C4-2B (cell line): Measurements from ENCODE around the gene GALNT7.

Source experiments
- H3K27ac ChIP-seq: fragments of 450-650 bp; 2 replicates; pipeline ENCODE4 v1.5.1; 2017
- ZFX ChIP-seq: fragments of 450-650 bp; IDR thresholded peaks from 2 replicates; pipeline ENCODE4 v1.6.1; 2017
- TF ChIP-seq, protein P1 (sequence below): fragments of 450-650 bp; conservative IDR thresholded peaks from 2 replicates; pipeline ENCODE4 v1.5.1; 2017; ENCODE audit warnings: mild to moderate bottlenecking

The GALNT7 gene

DNA sequence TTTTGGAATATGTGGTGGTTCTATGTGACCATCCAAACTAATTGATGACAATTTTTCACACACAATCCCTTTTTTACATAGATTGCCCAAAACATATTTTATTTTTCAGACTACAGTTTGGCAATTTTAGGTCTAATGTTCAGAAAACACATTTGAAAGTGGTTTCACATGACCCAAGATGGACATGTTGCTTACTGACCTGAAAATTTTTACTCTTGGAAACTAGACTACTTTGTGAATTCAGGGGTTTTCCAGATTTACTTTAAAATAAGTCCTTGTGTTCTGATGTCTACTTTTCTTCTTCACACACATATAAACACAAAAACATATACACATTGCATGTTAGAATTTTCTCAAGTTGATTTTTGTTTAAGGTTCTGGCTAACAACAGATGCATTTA, 86.0 kb downstream of the GALNT7 start:
- no peak for TF ChIP-seq ZFX
- TF ChIP-seq, protein P1, sequence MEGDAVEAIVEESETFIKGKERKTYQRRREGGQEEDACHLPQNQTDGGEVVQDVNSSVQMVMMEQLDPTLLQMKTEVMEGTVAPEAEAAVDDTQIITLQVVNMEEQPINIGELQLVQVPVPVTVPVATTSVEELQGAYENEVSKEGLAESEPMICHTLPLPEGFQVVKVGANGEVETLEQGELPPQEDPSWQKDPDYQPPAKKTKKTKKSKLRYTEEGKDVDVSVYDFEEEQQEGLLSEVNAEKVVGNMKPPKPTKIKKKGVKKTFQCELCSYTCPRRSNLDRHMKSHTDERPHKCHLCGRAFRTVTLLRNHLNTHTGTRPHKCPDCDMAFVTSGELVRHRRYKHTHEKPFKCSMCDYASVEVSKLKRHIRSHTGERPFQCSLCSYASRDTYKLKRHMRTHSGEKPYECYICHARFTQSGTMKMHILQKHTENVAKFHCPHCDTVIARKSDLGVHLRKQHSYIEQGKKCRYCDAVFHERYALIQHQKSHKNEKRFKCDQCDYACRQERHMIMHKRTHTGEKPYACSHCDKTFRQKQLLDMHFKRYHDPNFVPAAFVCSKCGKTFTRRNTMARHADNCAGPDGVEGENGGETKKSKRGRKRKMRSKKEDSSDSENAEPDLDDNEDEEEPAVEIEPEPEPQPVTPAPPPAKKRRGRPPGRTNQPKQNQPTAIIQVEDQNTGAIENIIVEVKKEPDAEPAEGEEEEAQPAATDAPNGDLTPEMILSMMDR: no peak
- H3K27ac ChIP-seq: no peak overlapping the region

DNA sequence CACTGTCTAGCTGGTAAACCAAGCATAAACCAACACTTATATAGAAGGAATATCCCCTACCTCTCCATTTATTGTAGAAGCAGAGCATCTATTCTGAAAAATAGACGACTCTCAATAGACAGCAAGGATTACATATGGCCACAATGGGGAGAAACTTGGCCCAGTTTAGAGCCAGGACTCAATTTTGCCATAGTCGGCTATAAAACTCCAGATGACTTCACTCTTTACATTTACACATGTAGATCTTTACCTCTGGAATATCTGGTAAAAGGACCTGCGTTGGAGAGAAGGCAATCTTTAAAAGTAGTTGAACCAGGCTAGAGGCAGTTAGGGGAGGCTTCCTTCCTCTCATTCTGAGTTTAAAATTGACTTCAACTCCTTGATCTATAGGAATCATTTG, 88.2 kb downstream of the GALNT7 start:
- H3K27ac ChIP-seq: no peak overlapping the region

DNA sequence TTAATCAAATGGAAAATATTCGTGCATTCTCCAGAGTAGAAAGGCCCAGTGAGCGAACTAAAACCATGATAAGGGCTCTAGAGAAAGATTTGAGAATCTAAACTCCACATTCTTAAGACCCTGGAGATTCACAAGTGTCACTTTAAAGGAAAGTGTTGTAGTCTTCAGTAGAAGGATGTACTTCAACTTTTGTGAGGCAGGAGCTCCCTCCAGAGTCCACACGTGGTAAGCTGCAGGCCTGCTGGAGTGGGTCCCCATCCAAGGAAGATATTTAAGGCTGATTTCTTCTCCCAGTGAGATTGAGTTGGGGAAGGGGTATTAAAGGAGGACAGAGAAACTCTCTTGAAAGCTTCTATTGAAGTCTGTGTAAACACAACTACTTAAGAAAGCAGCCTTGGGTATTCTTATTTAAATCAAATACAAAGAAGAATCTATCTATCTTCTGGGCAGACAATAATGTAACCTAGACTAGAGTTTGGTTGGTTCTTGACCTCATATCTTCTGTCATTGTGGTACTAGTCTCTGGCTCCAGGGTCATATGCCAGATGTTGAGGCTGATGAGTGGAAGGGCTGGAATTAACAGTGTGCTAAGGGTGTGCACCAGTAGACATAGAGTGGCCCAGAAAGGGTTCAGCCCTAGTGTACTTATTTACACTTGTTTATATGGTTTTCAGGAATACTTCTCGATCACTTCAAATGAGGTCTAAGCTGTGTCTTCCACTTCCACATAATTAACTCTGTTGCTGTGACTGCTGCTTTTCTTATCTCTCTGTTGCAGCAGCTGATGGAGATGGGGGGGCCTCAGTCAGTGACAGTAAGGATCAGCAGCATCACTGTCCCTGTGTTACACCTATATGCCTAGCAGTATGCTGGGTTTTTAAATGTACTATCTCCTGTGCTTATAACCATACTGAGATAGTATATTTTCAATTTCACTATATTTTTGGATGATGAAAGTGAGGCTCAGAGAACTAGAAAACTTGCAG, 89.4 kb downstream of the GALNT7 start:
- H3K27ac ChIP-seq: no peak overlapping the region
- no peak for TF ChIP-seq ZFX
- TF ChIP-seq, protein P1: peak; percentile 78

More for the DNA sequence above, 88.2 kb downstream of the GALNT7 start:
- TF ChIP-seq, protein P1: no peak
- TF ChIP-seq ZFX: no peak

DNA sequence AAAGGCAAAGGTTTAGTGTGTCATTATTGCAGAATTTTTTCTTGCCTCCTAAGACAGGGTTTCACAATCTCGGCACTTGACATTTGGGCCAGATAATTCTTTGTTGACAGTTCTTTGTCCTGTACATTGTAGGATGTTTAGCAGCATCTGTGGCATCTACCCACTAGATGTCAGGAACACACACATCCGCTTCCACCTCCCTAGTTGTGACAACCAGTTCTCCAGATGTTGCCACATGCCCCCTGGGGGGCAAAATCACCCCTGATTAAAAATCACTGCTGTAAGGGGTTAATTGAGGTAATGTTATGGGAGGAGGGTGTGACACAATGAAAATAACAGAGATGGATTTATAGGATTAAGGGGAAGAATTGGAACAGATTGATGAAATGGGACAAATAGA, 90.3 kb downstream of the GALNT7 start:
- no peak overlapping the region for H3K27ac ChIP-seq
- TF ChIP-seq, protein P1: no peak
- no peak for TF ChIP-seq ZFX

DNA sequence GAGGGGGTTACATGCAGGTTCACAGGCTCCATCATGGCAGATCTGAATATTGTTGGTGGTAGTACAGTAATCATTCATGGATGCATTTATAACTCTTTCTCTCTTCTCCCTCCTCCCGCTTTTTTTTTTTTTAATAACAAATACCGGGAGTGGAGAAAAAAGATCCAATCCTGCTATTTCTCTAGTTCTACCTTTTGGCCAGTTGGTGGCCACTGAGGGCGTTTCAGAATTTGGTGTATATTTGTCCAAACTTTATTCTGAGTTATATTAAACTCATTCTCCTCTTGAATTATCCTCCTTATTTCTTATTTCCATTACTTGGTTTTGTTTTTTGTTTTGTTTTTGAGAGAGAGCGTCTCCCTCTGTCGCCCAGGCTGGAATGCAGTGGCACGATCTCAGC, 90.7 kb downstream of the GALNT7 start:
- H3K27ac ChIP-seq: no peak overlapping the region
- TF ChIP-seq ZFX: no peak
- TF ChIP-seq, protein P1: no peak; the same call in 1 of the 2 replicates

DNA sequence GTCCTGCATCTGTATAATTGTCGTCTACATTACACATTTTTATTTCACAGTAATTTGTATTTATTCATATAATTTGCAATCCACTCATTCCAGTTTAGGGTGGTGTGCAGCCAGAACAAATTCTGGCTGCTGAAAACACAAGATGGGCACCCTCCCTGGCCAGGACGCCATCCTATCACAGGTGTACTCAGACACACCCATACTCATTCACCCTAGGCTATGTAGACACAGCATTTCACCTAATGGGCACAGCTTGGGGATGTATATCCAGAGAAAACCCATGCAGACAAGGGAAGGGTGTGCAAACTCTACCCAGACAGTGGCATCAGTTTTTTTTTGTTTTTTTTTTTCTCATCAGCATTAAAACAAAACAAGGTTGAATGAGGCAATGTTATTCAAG, 92.4 kb downstream of the GALNT7 start:
- no peak overlapping the region for H3K27ac ChIP-seq
- no peak for TF ChIP-seq ZFX
- TF ChIP-seq, protein P1: no peak

DNA sequence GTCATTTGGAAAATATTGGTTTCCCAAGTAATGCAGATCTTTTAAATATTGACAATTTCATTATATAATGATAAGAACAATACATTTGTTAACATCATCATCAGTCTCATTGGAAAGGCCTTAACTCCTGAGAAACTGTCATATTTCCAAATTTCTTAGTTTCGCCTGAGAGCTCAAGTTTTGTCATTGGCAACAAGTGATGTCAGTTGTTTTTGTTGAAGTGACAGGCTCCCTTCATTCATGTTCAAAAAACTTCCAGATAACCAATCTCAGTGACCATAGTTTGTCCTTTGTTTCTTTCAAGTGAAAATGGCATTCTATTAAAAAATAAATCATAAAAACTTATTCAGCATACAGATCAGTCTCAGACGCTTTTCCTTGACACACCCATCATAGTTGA, 93.8 kb downstream of the GALNT7 start:
- no peak overlapping the region for H3K27ac ChIP-seq
- TF ChIP-seq, protein P1: no peak
- TF ChIP-seq ZFX: no peak
